HFF-Myc (cell line): Measurements from ENCODE around the gene PGBD5.

Experiments used
- DNase-seq: peaks from one replicate; pipeline ENCODE4 v3.0.0-alpha.2; 2011; ENCODE audit warnings: low read depth; ENCODE audit errors: extremely low read depth
- H3K4me3 ChIP-seq: replicated peaks from 2 replicates; pipeline ENCODE4 v1.5.1; 2011; ENCODE audit warnings: low read depth, mild to moderate bottlenecking, control low read depth, low read length
- CTCF ChIP-seq: IDR thresholded peaks from 2 replicates; pipeline ENCODE4 v1.5.1; 2012; ENCODE audit warnings: mild to moderate bottlenecking, low read depth, low read length, control low read depth; ENCODE audit errors: missing control alignments

PGBD5 gene

GRCh38 chr1:230323686-230324085, 102.4 kb downstream of the PGBD5 start:
- no peak for TF ChIP-seq CTCF

DNA sequence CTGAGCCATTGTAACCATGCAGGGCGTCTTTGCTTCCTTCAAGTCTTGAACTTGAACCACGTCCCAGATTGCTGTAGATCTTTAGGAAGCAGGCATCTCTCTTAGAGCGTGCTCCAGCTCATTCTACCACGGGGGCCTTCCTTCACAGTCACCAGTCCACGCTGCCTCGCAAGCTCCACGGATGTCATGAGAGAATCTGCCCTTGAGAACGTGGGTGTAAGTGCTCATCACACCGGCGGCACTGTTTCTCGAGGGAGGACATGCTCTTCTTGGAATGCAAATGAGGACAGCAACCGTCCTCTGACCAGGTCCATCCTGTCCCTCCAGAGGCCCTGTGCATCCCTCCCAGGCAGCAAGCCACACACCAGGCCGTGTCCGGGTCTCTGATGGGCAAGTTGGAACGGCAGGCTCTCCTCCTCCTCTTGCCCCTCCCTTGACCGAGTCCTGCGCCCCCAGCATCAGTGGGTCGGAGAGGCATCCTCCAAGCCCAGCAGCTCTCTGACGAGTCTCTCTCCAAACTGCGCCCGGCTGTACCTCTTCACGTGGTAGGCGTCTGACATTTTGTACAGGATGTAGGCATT, 103.1 kb downstream of the PGBD5 start:
- TF ChIP-seq CTCF = no peak
- no peak for DNase-seq
- H3K4me3 ChIP-seq = no peak overlapping the region

More at GRCh38 chr1:230323686-230324085, 102.4 kb downstream of the PGBD5 start:
- no peak overlapping the region for H3K4me3 ChIP-seq
- DNase-seq = no peak

DNA sequence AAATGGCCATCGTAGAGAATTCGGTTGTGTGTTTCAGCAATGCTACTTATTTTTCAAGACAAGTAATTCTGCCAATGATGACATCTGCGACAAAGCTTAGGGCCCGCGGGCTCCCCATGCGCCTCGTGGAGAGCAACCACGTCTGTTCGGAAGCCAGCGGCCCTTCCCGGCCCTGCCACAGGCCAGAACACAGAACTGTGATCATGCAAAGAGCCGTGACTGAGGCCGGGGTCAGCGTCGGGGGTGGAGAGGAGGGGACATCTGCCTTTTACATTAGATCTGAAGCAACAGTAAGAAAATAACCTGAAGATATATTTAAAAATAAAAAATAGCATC, 103.7 kb downstream of the PGBD5 start:
- DNase-seq = no peak
- no peak overlapping the region for H3K4me3 ChIP-seq
- TF ChIP-seq CTCF = no peak

DNA sequence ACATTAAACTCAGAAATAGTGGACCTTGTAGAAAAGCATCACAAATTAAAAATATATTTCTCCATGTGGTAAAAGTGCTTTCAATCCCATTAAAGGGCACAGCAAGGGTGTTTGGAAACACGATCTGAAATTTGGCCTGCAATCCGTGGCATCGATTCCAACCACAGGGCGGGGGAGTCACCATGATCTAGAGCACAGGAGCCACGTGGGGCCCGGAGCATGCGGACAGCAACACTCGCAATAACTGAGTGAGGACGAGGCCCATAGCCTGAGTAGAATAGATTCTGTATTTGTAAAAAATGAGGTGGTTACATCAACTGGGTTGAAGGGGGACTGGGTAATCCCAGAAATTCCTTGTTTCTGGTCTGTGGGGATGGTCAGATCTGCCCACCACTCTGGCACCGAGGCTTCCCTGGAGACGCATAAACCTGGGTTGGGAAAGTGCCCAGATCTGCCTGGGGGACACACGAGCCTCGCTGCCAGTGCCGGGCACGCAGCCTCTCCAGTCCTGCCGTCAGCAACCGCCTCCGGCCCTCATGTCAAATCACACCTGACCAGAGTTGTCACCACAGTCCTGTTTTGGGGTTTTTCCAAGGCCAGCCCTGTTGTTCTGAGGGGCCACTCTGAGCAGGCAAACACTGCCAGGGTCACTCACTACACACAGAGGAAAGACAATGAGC, 104.3 kb downstream of the PGBD5 start:
- H3K4me3 ChIP-seq = no peak overlapping the region
- no peak for DNase-seq
- no peak for TF ChIP-seq CTCF

DNA sequence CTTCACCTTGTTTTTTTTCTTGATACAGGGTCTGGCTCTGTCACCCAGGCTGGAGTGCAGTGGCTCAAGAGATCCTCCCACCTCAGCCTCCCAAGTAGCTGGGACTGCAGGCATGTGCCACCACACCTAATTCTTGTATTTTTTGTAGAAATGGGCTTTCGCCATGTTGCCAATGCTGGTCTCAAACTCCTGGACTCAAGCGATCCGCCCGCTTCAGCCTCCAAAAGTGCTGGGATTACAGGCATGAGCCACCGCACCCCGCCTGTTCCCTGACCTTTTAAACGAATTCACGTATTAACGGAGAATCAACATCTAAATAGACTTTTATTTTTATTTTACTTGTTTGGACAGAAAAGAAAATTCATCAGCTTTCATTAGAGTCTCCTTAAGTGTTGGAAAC, 104.8 kb downstream of the PGBD5 start:
- DNase-seq = no peak
- no peak overlapping the region for H3K4me3 ChIP-seq
- TF ChIP-seq CTCF = no peak

DNA sequence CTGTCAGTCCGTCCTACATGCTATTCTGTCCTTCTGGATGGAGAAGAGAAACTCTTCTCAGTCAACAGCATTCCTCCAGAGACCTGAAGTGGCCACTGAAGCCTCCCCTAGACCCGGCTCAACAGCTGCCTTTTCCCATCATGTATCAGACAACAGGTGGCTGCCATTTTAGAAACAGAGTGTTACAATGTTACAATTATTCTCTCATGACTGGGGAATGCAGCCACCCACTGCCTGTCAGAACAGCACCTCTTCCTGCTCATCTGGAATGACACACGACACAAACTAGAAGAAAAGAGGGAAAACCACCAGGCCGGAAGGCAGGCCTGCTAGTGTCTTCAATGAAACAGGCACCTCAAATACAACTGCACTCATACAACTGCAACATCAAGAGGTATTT, 105.3 kb downstream of the PGBD5 start:
- DNase-seq = no peak
- H3K4me3 ChIP-seq = no peak overlapping the region
- TF ChIP-seq CTCF = no peak
